Thyroid gland (tissue), 4 donors: Measurements from ENCODE around the gene PDGFA. TPM values are rescaled to one million over a fixed set of nuclear protein-coding genes. Genes with fewer than 3 reads are reported as not detected.

ENCODE experiments used
- DNase-seq, 2 donors: peaks; one replicate each; pipeline ENCODE4 v3.0.0-alpha.2; 2019
- H3K27ac ChIP-seq, 3 donors: fragments of 200-600 bp; sonication (generic); 1 replicate in 2 of 3; 2 replicates in 1 of 3; pipeline ENCODE4 v1.5.1; 2016 to 2019; ENCODE audit warnings: mild to moderate bottlenecking in 1 of 3, moderate library complexity in 1 of 3
- H3K27me3 ChIP-seq: fragments of 200-600 bp; sonication (generic); one replicate; pipeline ENCODE4 v1.5.1; 2019
- H3K36me3 ChIP-seq, 2 donors: fragments of 200-600 bp; sonication (generic); one replicate each; pipeline ENCODE4 v1.5.1; 2016 to 2019
- H3K4me1 ChIP-seq, 2 donors: fragments of 200-600 bp; sonication (generic); one replicate each; pipeline ENCODE4 v1.5.1; 2017 to 2019
- H3K4me3 ChIP-seq, 3 donors: fragments of 200-600 bp; sonication (generic); replicated peaks in 1 of 3; 1 replicate in 2 of 3; 2 replicates in 1 of 3; pipeline ENCODE4 v1.5.1; 2016; ENCODE audit warnings: mild to moderate bottlenecking in 1 of 3
- H3K9me3 ChIP-seq: fragments of 200-600 bp; sonication (generic); one replicate; pipeline ENCODE4 v1.5.1; 2017
- CTCF ChIP-seq, 6 experiments: fragments of 200-600 bp in 3 of 6; fragments of 450-650 bp in 3 of 6; sonication (generic) in 3 of 6; IDR thresholded peaks; one replicate each; pipeline ENCODE4 v1.5.1; 2016 to 2019; ENCODE audit warnings: antibody characterized with exemption in 6 of 6, mild to moderate bottlenecking in 2 of 6, inconsistent platforms in 1 of 6, moderate library complexity in 1 of 6
- POLR2A ChIP-seq, 2 donors: fragments of 450-650 bp; IDR thresholded peaks; one replicate each; pipeline ENCODE4 v1.6.1; 2017; ENCODE audit warnings: antibody characterized with exemption in 2 of 2, mild to moderate bottlenecking in 2 of 2, moderate library complexity in 1 of 2
- WGBS, 2 donors: methylation state at CpG; one replicate each; pipeline ENCODE4 v1.1.5; 2017; 5-methylcytosine and 5-hydroxymethylcytosine counted together
- intact Hi-C: fragments of 100-400 bp; cut with DNase I; formaldehyde crosslinking; loops from one replicate; pipeline ENCODE4 v1.15.1; 2023
- total RNA-seq, 4 donors: library from RNA; depleted of rRNA; stranded (reverse); fragments of >200 nt; gene quantifications; one replicate each; pipeline ENCODE4 v1.2.3, GENCODE V29; 2016

PDGFA gene
- total RNA-seq, 4 donors from 2014 or later = 6.6 to 20.0 (median 10.8) TPM

DNA sequence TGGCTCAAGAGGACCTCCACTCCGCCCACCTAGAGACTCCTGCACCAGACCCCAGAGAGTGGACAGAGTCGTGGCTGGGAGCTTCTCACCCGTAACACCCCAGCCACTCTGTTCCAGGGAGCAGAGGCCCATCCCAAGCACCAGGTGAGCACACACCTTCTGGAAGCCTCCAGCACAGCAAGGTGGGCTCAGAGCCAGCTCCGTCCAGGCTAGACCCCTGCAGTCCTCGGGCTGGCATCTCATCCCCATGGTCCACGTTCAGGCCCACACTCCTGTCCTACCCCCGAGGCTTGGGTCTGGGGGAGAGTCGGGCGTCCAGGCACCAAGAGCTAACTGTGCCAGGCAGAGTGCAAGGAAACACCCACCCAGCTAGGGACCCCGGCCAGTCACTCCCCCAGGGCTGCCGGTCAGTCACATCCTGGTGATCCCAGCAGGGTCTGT, 13.2 kb downstream of the PDGFA start:
- WGBS, 2 donors = 93 to 95% methylated on average over 6 to 10 of the region's 11 CpGs
- Histone ChIP-seq H3K9me3 (no peaks in the 10 kb centered on the region), H3K4me1 (no peaks in the 10 kb centered on the region), H3K4me3 (no peak overlapping the region), H3K27ac (no peak overlapping the region), H3K27me3 (no peaks in the 10 kb centered on the region), H3K36me3 (peaks cover 2 to 3% of the 10 kb centered on the region in 2 donors)
- intact Hi-C loops = loop anchor here (10.0 kb wide), 1 partner anchor 112 kb away; no protein-coding TSS in a partner anchor
- no peak for DNase-seq
- no peak for TF ChIP-seq POLR2A (IDR thresholded peaks at IDR 0.05)

DNA sequence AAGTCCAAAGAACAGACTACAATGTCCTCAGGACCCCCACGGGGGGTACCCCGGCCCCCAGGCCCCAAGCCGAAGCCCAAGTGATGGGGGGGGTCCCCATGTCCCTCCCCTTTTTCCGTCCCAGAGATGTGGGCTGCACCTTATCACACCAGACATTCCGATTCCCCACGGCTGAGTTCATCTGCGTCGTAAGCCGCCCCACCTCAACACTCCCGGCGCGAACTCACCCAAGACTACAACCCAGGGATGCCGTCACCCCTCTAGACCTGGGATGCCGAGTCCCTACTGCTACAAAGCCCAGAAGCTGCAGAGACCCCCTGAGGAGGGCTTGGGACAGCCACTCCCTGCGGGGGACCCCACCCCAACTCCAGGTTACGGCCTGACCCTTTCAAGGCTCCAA, 14.5 kb downstream of the PDGFA start:
- Histone ChIP-seq H3K27me3 (no peaks in the 10 kb centered on the region), H3K27ac (no peak overlapping the region), H3K9me3 (no peaks in the 10 kb centered on the region), H3K36me3 (peaks cover 2 to 7% of the 10 kb centered on the region in 2 donors), H3K4me1 (no peaks in the 10 kb centered on the region), H3K4me3 (no peak overlapping the region)
- TF ChIP-seq POLR2A (IDR thresholded peaks at IDR 0.05) (no peak), CTCF (IDR thresholded peaks at IDR 0.05) (no peak)
- intact Hi-C loops = loop anchor here (10.0 kb wide), 1 partner anchor 110 kb away; no protein-coding TSS in a partner anchor
- WGBS, 2 donors = 94 to 100% methylated on average over 12 to 16 of the region's 16 CpGs
- no peak for DNase-seq

DNA sequence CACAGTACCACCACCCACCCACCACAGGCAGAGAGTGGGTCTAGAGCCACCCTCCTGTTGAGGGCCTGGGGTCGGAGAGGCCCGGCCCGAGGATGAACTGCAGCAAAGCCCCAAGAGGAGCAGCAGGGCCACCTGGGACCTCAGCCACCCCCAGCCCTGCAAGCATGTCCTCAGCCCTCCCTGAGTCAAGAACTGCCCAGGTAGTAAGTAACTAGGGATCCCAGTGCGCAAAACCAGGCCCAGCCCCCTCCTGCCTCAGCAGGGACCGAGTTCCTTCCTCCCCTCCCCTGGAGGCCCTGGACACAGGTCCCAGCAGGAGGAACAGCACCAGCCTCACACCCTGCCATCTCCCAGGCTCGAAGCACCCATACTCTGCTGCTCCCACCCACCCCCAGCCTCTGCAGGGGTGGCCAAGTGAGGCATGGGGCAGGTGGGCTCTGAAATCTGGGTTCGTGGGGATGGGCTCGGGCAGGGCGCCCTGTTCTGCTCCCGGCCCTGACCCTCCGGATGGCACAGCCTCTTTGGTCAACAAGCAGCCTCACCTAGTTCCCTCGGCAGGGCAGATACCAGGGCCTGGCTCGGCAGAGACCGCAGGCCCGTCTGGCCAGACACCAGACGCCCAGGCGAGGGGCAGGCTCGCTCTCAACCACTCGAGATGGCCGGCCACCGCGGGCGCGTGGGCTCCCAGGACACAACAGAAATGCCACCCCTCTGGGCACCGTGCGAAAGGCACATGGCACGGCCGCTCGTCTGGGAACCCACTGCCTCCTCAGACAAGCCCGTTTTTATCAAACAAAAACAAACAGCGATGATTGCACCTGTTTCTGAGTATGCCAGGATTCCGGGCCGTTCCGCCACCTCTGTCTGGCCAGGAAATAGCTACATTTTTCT, 15.2 kb downstream of the PDGFA start:
- no peaks in the 10 kb centered on the region for H3K9me3 ChIP-seq
- intact Hi-C loops = loop anchor here (10.0 kb wide), 1 partner anchor 110 kb away; no protein-coding TSS in a partner anchor
- TF ChIP-seq CTCF (IDR thresholded peaks at IDR 0.05) (no peak), POLR2A (IDR thresholded peaks at IDR 0.05) (no peak)
- no peaks in the 10 kb centered on the region for H3K27me3 ChIP-seq
- WGBS, 2 donors = 90 to 93% methylated on average over 28 to 32 of the region's 34 CpGs
- H3K27ac ChIP-seq = no peak overlapping the region
- H3K4me1 ChIP-seq = no peaks in the 10 kb centered on the region
- H3K36me3 ChIP-seq = peaks cover 2 to 6% of the 10 kb centered on the region in 2 donors
- DNase-seq = no peak
- H3K4me3 ChIP-seq = no peak overlapping the region

DNA sequence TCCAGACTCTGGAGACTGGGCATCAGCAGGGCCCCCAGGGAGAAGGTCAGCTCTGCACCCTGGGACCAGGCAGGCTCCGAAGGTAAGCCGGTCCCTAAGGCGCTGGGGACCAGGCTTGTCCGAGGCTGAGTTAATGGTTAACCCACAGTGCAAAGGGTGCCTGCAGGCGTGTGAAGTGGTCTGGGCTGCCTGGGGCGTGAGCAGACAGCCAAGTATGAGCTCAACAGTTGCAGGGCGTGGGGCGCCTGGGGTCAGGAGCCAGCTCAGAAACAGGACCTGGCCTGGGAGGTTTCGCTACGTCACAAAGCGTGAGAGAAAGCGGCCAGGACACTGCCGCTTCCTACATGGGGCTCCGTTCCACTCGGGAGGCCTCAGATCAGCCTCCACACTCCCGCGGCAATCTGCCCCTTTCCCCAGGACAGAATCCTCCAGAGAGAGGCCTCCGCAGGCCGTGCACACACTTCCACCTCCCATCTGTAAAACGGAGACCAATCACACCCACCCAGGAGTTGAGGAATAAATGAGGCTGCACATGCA, 16.0 kb downstream of the PDGFA start:
- intact Hi-C loops = loop anchor here (10.0 kb wide), 1 partner anchor 109 kb away; no protein-coding TSS in a partner anchor
- Histone ChIP-seq H3K27ac (no peak overlapping the region), H3K36me3 (peaks cover 0 to 11% of the 10 kb centered on the region in 2 donors), H3K4me3 (no peak overlapping the region), H3K27me3 (no peaks in the 10 kb centered on the region), H3K9me3 (no peaks in the 10 kb centered on the region), H3K4me1 (no peaks in the 10 kb centered on the region)
- TF ChIP-seq POLR2A (IDR thresholded peaks at IDR 0.05) = no peak
- no peak for TF ChIP-seq CTCF (IDR thresholded peaks at IDR 0.05)
- DNase-seq = no peak
- WGBS, 2 donors = 71 to 85% methylated on average over 17 to 20 of the region's 20 CpGs

DNA sequence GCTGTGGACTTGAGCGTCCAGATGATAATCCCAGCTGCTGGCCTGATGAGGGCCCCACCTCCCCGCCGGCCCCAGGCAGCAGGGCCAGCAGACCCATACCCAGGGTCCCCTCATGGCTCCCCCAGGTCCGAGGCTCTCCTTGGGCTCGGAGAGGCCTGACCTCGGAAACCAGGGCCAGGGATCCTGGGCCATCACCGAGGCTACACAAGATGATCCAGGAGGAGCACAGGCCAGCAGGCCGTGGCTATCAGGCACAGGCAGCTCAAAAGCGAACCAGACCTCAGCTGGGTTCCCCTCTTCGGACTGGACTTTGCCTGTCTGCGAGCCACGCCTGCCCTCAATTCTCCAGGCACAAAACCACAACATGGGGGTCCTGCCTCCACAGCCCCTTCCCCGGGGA, 17.4 kb downstream of the PDGFA start:
- H3K27ac ChIP-seq = no peak overlapping the region

More for the DNA sequence above, 17.4 kb downstream of the PDGFA start:
- TF ChIP-seq POLR2A (IDR thresholded peaks at IDR 0.05) (no peak), CTCF (IDR thresholded peaks at IDR 0.05) (no peak)
- no peaks in the 10 kb centered on the region for H3K9me3 ChIP-seq
- no peak for DNase-seq
- peaks cover 0 to 16% of the 10 kb centered on the region in 2 donors for H3K36me3 ChIP-seq
- H3K4me1 ChIP-seq = no peaks in the 10 kb centered on the region
- 86 to 94% methylated on average over 6 to 13 of the region's 13 CpGs for WGBS, 2 donors
- H3K4me3 ChIP-seq = no peak overlapping the region
- no peaks in the 10 kb centered on the region for H3K27me3 ChIP-seq
- intact Hi-C loops = loop anchor here (10.0 kb wide), 1 partner anchor 107 kb away; no protein-coding TSS in a partner anchor
